ENCODE measurements around the gene CRY1. TPM values are rescaled to one million over a fixed set of nuclear protein-coding genes. Genes with fewer than 3 reads are reported as not detected.

CRY1 gene
- total RNA-seq, 1 experiment from 2014 or later: 13.2 TPM

DNA sequence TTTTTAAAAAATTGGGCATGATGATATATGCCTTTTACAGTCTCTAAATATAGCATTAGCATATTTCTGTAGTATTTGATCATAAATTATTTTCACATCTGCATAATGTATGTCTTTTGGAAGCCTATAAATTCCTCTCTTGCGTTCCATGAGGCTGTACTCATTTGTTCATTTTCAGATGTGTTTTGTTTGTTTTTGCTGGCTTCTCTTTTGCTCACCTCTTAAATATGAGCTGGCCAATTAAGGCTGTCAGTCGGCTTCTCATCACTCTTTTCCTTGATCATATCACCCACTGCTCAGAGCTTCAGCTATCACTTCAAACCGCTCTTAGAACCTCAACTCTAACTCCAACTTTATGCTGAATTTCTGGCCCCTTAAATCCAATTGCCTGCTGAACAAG is 131.1 kb downstream of the CRY1 start:
- DNase-seq (ENCODE audit: low spot score): no peak

DNA sequence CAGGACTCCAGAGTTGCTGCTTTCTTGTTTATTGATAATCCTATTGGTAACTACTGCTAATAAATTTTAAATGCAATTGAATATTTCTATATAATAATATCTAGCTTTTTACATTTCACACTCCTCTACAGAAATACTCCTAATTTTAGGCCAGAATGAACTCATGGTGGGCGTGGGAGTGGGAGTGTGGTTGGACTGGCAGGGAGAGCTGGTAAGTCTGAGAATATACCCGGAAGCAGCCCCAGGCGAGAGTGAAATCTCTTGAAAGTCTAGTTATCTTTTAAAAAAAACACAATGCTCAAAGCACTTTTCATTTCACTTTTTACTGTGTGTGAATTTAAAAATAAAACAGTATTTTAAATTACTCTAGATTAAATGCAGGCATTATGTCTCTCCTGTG is 132.9 kb downstream of the CRY1 start:
- DNase-seq (ENCODE audit: low spot score): no peak

DNA sequence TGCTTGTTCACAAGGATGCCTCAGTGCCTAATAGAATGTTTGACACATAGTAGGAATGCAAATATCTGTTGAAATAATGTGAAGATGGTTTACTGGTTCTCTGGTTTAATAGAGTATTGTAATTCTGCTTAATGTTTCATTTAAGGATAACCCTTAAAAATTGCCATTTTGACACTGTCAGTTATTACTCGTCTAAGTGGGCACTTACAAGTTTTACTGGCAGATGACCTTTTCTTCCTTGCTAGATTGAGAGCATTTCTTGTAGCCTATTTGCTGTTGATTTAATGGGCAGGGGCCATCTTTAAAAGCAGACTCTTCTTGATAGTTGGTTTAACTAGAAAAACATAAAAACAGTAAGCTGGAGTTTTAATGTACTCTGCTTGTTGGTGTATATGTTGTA is 135.8 kb downstream of the CRY1 start:
- no peak for DNase-seq (ENCODE audit: low spot score)

DNA sequence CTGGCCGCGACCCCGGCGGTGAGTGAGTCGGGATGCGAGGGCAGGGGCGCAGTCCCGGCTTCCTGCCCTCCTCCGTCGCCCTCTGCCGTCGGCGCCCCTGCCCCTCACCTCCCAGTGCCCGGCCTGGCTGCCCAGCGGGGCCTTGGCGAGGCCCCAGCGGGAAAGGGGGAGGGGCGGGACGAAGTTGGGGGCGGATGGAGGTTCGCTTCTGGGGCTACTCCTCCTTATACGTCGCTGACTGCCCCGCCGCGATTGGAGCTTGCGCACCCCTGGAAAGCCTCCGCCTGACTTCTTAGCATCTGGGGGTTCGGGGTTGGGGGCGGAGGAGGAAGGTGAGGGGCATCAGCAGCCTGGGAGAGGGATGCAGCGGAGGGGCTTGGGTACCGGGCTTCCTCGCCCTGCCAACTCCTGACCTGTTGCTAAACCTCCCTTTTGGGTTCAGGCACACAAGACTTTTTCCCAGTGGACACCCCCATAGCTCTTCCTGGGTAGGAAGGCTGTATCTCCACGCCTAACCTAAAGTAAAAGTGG is 137.2 kb downstream of the CRY1 start:
- DNase-seq (ENCODE audit: low spot score): peak; percentile 53

DNA sequence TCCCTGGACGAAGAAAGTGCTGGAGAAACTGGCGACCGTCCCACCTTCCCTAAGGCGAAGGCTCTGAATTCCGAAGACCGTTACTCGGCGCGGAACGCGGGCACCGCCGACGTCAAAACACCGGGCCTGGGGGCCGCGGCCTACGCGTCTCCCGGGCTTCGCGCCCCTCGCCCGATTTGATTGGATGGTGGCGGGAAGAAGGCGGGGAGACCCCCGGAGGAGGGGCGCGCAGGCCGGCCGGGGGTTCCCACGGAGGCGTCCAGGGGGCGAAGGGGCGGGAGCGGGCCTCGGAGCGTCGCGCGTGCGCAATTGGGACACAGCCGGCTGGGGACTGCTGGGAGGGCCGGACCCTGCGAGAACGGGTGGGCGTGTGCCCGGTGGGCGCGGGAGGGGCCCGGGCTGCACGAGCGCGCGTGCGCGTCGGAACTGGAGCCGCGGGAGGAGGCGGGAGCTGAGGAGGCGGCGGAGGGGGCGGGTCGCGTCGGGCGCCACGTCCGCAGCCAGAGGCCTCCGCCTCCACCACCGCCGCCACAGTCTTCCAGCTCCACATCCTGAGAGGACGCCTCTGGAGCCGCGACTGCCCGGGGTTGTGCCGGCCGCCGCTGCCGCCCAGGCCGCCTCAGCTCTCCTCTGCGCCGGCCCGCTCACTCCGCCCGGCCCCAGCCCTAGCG is 137.8 kb downstream of the CRY1 start, which contains the start of gene TMEM263:
Gene TMEM263, plus strand, starts transcription at position 531 of the 671 bp plus-strand sequence. CDS start 11,210 bp downstream, outside the sequence.
- peak; percentile 93 for DNase-seq (ENCODE audit: low spot score)

DNA sequence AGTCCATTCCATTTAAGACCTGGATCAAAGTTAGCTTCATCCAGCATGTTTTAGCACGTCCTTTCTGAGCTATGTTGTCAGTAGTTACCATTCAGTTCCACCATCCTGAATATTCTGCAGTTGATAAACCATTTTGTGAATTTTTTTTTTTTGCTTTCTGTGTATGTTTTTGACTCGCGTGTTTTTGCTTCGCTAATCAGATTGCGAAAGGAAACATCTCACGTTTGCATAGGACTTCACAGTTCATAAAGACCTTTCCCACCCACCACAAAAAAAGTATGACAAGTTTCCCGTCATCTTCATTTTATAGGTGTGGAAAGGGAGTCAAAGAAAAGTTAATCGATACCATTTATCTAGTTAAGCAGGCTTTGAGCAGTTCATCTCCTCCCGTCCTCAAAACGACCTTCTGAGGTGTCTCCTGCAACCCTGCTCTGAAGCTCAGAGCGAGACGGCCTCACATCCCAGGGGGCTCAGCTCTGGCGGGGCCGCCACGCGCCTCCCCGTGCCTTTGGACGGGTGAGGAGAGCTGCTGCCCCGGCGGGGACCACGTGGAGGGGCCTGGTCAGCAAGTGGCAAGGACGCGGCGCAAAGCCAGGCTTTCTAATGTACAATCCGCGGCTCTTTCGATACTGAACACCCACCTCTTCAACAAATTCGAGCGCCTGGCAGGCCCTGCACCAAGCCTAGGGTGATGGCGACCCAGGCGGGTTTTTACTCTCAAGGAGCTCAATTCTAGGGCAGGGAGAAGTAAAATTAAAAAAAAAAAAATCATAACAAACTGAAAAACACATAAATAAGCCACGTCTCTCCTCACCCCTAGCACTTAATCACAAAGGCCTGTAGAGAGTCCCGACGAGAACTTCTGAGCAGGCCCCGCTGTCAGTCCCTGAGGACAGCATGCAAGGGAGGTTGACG is 138.6 kb downstream of the CRY1 start:
- no peak for DNase-seq (ENCODE audit: low spot score)

DNA sequence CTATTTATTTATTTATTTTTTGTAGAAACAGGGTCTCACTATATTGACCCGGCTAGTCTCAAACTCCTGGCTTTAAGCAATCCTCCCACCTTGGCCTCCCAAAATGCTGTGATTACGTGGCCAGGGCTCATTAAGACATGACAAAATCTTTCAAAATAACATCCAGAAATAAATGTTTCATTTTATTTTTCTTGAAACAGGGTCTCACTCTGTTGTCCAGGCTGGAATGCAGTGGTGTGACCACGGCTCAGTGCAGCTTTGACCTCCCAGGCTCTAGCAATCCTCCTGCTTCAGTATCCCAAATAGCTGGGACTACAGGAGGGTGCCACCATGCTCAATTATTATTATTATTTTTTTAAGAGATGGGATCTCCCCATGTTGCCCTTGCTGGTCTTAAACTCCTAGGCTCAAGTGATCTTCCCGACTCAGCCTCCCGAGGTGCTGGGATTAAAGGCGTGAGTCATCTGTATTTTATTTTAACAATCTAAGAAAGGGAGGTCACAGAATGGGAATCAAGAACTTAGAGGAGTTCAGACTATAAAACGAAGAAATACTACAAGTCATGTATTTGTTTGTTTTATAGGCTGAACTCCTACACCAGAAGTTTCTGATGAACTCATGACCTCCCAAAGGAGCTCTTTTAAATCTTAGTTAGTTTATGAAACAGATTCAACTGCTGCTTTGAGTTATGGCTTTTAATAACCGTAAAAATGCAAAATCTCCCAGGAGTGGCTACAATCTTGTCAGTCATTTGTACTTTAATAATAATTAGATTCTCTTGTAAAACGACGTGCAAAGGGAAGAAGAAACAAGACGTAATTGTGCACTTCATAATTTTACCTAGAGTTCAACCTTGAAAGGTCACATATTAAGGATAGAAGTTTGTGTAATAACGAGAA is 139.7 kb downstream of the CRY1 start:
- DNase-seq (ENCODE audit: low spot score): peak; percentile 18

DNA sequence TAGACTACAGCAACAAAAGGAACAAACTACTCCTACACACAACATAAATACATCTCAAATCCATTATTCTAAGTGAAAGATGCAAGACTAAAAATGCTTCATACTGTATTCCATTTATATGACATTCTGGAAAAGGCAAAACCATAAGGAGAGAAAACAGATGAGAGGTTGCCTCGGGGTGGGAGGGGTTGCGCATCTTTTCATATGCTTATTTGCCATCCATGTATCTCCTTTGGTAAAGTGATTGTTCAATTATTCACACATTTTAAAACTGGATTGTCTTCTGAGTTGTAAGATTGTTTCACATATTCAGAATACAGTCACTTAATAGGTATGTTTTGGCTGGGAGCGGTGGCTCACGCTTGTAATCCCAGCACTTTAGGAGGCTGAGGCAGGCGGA is 142.8 kb downstream of the CRY1 start:
- DNase-seq (ENCODE audit: low spot score): no peak

DNA sequence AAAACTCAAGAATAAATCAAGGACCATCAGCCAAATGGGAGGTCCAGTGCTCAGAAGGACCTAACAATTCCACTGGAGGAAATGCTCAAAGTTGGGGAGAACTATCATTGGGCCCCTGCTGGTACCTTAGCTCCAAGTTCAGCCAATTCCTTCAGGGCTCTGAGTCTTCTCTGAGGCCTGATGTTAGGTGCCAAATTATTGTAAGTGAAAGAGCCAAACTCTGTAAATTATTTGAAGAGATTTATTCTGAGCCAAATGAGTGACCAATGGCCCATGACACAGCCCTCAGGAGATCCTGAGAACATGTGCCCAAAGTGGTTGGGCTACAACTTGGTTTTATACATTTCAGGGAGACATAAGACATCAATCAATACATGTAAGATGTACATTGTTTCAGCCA is 145.9 kb downstream of the CRY1 start:
- DNase-seq (ENCODE audit: low spot score): no peak

DNA sequence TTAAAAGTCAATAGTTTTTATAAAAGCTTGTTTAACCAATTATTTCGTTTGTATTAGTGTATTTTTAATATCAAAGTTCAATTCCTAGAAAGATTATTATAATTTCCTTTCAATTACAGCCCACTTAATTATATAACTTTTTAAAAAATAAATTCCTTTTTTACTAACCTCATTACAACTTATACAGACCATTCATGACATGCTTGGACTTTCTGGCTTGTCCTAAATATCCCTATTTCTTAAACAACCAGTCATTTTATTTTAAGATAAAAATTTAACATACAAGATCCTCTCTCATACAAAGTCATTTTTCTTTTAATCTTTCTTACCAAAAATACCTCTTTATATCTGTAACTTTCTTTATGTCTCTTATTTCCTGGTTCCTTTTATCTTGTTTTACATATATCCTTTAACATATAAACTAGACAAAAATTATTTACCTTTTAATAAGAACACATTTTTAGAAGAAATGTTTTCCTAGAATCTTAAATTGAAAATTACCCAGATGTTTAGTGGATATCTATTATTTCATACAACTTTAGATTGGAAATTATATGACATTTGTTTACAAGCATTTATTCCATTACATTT is 148.0 kb downstream of the CRY1 start:
- no peak for DNase-seq (ENCODE audit: low spot score)

DNA sequence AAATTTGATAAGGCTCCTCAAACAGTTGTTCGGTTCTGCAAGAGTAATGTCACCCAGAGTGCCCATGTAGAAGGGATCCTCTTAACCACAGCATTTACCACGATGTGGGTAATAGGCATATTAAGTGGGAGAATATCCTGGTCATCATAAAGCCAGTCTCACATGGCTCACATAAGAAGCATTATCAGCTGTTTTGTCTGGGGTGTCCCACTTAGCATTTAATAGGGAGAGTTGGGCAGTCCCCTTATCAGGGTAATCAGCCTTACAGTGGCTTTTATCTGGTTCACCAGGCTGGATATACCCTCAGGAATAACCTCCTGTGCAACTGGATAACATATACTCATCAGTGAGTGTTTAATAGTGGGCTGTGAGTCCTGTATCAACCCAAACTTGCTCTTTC is 150.6 kb downstream of the CRY1 start:
- no peak for DNase-seq (ENCODE audit: low spot score)

DNA sequence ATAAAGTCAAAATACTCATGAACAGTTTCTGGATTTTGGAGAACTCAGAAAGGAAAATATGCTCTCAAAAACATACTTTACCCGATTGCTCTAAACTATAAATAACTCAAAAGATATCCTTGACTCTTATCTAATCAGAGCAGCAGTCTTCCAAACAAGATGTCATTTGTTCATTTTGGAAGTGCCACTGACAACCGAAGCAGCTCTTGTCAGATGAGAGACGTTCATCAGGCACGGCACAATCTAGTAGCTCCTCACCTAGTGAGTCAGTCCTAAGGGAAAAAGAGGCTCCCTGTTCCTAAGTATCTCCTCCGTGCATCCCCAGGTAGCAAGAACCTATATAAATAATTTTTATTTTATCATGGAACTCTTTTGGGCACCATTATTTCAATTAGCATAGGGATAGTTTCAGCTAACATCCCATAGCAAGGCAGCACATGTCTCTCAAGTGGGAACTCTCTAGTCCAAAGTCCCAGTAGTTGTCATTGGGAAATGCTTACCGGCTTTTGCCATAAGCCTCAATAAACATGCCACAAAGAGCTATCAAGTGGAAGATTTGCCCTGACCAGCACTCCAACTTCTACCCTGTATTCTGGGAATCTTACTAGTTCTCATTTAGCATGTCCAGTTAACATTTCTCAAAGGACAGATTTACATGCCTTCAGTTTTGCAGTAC is 151.7 kb downstream of the CRY1 start:
- DNase-seq (ENCODE audit: low spot score): no peak

Other genes starting within 250 kb of the CRY1 start
- gene TMEM263, start 137.6 kb downstream of the CRY1 start, total RNA-seq (2014; rRNA removed; shearing (Covaris generic)): 56.7 and 65.5 TPM in 2 replicates
- 8.7 and 10.5 TPM in 2 replicates for gene MTERF2, start 106.4 kb downstream of the CRY1 start, total RNA-seq (2014; rRNA removed; shearing (Covaris generic))